ENCODE results near the gene PNCK.

DNA sequence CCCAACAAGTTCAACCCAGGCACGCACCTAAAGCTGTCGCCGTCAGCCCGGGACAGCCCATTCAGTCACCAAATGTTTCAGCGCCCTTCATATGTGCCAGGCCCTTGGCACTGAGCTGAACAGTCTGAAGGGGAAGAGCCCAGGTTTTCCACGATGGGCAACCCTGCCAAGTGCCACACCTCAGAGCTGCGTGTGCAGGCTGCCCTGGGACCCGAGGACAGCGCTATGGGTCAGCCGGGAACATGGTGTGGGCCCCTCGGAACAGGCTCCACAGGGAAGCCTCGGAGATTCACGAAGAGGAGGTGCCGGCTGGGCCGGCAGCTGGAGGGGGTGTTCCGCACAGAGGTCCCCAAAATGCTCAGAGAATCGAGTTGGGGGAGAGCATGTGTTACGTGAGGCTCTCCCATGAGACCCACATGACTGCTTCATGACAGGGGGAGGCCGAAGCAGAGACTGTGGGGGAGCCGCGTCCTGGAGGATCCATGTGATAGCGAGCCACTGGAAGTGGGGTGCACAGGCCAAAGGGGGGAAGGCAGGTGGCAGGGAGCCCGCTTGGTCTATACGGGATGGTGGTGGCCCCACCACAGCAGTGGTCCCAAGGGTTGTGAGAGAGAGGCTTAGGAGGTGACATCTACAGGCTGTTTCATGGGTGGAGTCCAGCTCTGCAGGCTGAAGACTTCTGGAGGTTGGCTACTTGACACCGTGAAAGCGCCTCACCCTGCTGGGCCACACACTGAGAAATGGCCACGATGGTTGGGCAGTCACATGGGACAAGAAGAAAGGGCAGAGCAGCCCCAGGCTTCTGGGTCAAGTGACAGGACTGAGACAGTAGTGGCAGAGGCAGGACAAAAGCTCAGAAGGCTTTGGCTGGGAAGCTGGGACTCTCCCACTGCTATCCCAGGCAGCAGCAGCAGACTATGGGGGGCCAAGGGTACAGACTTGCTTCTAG lies 36.4 kb upstream of the PNCK start:
- TF ChIP-seq ZNF274 (IDR thresholded peaks at IDR 0.05; ENCODE audit: low read depth, low read length) (no peak), SUZ12 (IDR thresholded peaks at IDR 0.05; ENCODE audit: extremely low read depth, insufficient read depth, insufficient read length) (no peak), YY1 (IDR thresholded peaks at IDR 0.05; ENCODE audit: insufficient read depth, insufficient read length) (no peak)

Measured in NT2/D1 (cell line).